ENCODE measurements around the gene PMM1. TPM values are rescaled to one million over a fixed set of nuclear protein-coding genes. Genes with fewer than 3 reads are reported as not detected.
"Not testable (repeated sequence)": the region's sequence is repeated elsewhere in the genome, so short reads cannot be mapped to it uniquely, and the experiment has no call there.

The PMM1 gene
- total RNA-seq, 1 donor from 2014 or later, result 47.1 TPM

DNA sequence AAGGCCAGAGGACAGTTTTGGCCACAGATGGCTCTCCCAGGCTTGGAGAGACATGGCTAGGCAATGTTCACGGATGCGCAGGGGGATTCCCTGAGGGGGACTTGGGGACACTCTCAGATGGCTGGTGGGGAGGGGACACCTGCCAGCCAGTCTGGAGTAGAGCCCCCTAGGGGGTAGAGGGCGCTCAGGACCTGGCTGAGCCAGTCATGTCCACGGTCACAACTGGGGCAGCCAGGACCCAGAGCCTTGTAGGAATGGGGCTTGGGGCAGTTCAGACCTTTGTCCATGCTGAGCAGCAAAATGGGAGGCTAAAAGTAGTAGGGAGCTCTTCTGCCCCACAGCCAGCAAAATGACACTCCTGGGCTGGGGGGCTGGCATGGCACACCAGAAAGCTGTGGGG lies 27.2 kb downstream of the PMM1 start:
- H3K27ac Mint-ChIP-seq (ENCODE audit: unreplicated experiment), result peak overlapping the region; percentile 93
- H3K27me3 Mint-ChIP-seq (ENCODE audit: low read depth), result no peaks in the 10 kb centered on the region
- H3K36me3 Mint-ChIP-seq (ENCODE audit: low read depth), result no peaks in the 10 kb centered on the region
- TF ChIP-seq, protein P1, sequence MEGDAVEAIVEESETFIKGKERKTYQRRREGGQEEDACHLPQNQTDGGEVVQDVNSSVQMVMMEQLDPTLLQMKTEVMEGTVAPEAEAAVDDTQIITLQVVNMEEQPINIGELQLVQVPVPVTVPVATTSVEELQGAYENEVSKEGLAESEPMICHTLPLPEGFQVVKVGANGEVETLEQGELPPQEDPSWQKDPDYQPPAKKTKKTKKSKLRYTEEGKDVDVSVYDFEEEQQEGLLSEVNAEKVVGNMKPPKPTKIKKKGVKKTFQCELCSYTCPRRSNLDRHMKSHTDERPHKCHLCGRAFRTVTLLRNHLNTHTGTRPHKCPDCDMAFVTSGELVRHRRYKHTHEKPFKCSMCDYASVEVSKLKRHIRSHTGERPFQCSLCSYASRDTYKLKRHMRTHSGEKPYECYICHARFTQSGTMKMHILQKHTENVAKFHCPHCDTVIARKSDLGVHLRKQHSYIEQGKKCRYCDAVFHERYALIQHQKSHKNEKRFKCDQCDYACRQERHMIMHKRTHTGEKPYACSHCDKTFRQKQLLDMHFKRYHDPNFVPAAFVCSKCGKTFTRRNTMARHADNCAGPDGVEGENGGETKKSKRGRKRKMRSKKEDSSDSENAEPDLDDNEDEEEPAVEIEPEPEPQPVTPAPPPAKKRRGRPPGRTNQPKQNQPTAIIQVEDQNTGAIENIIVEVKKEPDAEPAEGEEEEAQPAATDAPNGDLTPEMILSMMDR (IDR thresholded peaks at IDR 0.05), result no peak
- no peaks in the 10 kb centered on the region for H3K9me3 Mint-ChIP-seq (ENCODE audit: low read depth)
- no peak for DNase-seq (ENCODE audit: low spot score)
- H3K4me3 Mint-ChIP-seq (ENCODE audit: unreplicated experiment), result peak overlapping the region; percentile 91
- H3K4me1 Mint-ChIP-seq (ENCODE audit: low read depth), result peaks cover 75% of the 10 kb centered on the region

DNA sequence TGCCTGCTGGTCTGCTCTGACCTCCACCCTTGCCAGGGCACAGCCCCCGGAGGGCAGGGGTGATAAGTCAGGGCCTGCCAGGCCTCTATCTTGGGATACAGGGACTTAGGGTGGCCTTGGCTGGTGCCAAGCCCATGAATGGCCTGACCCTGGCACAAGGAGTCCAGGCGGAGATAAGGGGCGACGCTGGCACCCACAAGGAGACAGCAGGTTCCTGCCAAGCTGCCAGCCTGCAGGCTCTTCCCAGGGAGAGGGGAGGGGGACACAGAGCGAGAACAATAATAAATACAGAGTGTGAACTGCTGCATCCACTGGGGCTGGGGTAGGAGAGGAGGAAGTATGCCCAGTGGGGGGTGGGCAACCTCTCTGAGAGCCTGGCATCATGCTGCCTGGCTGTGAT lies 27.9 kb downstream of the PMM1 start:
- DNase-seq (ENCODE audit: low spot score), result no peak
- Mint-ChIP-seq H3K27ac (ENCODE audit: unreplicated experiment) (peak overlapping the region; percentile 93), H3K36me3 (ENCODE audit: low read depth) (no peaks in the 10 kb centered on the region), H3K4me1 (ENCODE audit: low read depth) (peaks cover 75% of the 10 kb centered on the region), H3K27me3 (ENCODE audit: low read depth) (no peaks in the 10 kb centered on the region), H3K4me3 (ENCODE audit: unreplicated experiment) (peak overlapping the region; percentile 91), H3K9me3 (ENCODE audit: low read depth) (no peaks in the 10 kb centered on the region)
- TF ChIP-seq, protein P1 (IDR thresholded peaks at IDR 0.05), result no peak

DNA sequence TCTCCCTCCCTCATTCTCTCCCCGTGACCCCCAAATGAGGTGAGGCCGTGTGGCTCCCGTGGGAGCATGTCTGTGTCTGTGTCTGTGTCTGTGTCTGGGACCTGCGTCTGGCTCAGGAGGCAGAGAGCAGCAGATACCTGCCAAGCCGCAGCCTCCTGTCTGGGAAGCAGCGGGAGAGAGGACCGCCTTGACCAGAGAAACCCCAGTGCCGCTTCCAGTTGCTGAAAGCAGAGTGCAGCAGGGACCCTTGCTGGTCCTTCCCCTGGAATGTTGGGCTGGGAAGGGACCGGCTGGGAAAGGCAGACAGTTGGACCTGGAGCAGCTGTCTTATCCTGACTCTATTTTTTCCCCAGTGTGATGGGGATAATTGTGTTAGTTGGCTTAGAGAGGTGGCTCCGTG lies 28.3 kb downstream of the PMM1 start:
- H3K4me1 Mint-ChIP-seq (ENCODE audit: low read depth), result peaks cover 79% of the 10 kb centered on the region
- H3K36me3 Mint-ChIP-seq (ENCODE audit: low read depth), result no peaks in the 10 kb centered on the region
- no peak for DNase-seq (ENCODE audit: low spot score)
- no peaks in the 10 kb centered on the region for H3K27me3 Mint-ChIP-seq (ENCODE audit: low read depth)
- TF ChIP-seq, protein P1 (IDR thresholded peaks at IDR 0.05), result no peak
- no peaks in the 10 kb centered on the region for H3K9me3 Mint-ChIP-seq (ENCODE audit: low read depth)
- H3K27ac Mint-ChIP-seq (ENCODE audit: unreplicated experiment), result peak overlapping the region; percentile 93
- H3K4me3 Mint-ChIP-seq (ENCODE audit: unreplicated experiment), result peak overlapping the region; percentile 91

DNA sequence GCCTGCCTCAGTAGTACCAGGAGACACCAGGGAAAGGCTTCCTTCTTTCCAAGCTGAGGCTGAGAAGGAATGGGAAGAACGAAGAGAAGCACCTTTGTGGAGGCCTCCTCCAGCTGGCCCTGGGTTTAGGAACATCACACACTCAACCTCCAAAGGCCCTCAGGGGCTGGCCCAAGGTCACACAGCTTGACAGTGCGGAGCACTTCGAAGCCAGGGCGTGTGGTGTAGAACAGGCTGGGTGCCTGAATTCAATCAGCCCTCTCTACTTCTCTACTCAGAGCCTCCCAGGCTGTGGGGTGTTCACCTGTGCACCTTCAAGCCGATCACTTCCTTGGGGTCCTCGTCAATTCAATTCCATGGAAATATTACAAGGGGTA lies 29.6 kb downstream of the PMM1 start:
- no peak for DNase-seq (ENCODE audit: low spot score)

DNA sequence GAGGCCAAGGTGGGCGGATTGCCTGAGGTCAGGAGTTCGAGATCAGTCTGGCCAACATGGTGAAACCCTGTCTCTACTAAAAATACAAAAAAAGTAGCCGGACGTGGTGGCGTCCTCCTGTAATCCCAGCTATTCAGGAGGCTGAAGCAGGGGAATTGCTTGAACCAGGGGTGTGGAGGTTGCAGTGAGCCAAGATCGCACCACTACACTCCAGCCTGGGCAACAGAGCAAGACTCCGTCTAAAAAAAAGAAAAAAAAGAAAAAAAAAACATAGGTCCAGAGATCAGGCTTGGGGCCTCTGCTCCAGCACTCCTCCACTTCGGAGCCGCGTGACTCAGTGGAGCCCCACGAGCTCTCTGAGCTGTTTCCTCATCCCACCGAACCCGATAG lies 31.4 kb downstream of the PMM1 start:
- H3K4me1 Mint-ChIP-seq (ENCODE audit: low read depth), result peaks cover 62% of the 10 kb centered on the region
- DNase-seq (ENCODE audit: low spot score), result not testable (repeated sequence)

More for the DNA sequence above, 29.6 kb downstream of the PMM1 start:
- Mint-ChIP-seq H3K36me3 (ENCODE audit: low read depth) (no peaks in the 10 kb centered on the region), H3K27me3 (ENCODE audit: low read depth) (no peaks in the 10 kb centered on the region), H3K4me3 (ENCODE audit: unreplicated experiment) (peak overlapping the region; percentile 91), H3K27ac (ENCODE audit: unreplicated experiment) (peak overlapping the region; percentile 57), H3K4me1 (ENCODE audit: low read depth) (peaks cover 79% of the 10 kb centered on the region), H3K9me3 (ENCODE audit: low read depth) (no peaks in the 10 kb centered on the region)
- TF ChIP-seq, protein P1 (IDR thresholded peaks at IDR 0.05), result no peak

DNA sequence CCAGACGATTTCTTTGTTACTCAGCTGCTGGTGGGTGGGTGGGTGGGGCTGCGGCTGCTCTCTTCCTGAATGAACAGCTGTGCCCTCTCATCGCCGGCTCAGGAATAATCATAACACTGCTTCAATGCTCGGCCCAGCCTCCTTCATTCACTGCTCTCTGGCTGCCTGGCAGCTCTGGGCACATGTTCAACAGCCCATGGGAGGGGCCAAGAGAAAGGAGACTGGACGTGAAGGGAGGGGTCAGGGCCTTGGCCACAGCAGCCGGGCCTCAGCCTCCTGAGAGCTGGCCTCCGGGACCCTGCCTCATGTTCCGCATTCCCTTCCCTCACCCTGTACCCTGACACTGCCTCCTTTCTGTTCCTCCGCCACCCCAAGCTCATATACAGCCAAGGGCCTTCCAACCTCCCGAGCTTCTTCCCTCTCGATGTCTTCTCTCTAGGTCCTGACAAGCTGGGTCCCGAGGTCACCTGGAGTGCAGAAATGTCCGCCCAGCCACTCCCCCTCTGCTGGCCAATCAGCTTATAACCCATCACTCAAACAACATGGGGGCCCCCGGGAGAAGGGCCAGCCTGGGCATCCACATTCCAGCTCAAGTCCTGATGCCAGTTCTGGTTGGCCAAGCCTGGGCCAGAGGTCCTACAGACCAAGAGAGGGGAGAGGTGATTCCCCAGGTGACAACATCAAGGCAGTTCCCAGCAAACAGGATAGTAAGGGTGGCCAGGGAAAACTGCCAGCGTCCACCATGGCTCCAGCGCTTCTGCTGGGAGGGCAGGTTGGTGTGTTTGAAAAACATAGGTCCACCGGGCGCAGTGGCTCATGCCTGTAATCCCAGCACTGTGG lies 32.0 kb downstream of the PMM1 start:
- H3K36me3 Mint-ChIP-seq (ENCODE audit: low read depth), result no peaks in the 10 kb centered on the region
- no peaks in the 10 kb centered on the region for H3K9me3 Mint-ChIP-seq (ENCODE audit: low read depth)
- H3K4me3 Mint-ChIP-seq (ENCODE audit: unreplicated experiment), result no peak overlapping the region
- H3K27me3 Mint-ChIP-seq (ENCODE audit: low read depth), result no peaks in the 10 kb centered on the region
- H3K4me1 Mint-ChIP-seq (ENCODE audit: low read depth), result peaks cover 56% of the 10 kb centered on the region
- TF ChIP-seq, protein P1 (IDR thresholded peaks at IDR 0.05), result no peak
- DNase-seq (ENCODE audit: low spot score), result no peak
- peak overlapping the region; percentile 85 for H3K27ac Mint-ChIP-seq (ENCODE audit: unreplicated experiment)

More for the DNA sequence above, 31.4 kb downstream of the PMM1 start:
- not testable (repeated sequence) for H3K4me3 Mint-ChIP-seq (ENCODE audit: unreplicated experiment); H3K27me3 Mint-ChIP-seq (ENCODE audit: low read depth); H3K36me3 Mint-ChIP-seq (ENCODE audit: low read depth); H3K27ac Mint-ChIP-seq (ENCODE audit: unreplicated experiment); H3K9me3 Mint-ChIP-seq (ENCODE audit: low read depth)
